HG03159 (cell line): ENCODE measurements around the gene RTBDN.

Experiments used
- ATAC-seq: cut with Tn5 transposase; IDR thresholded peaks from one replicate; pipeline ENCODE4 v1.9.1; 2021; ENCODE audit warnings: mild to moderate bottlenecking, moderate library complexity; ENCODE audit not compliant: unreplicated experiment

RTBDN gene

DNA sequence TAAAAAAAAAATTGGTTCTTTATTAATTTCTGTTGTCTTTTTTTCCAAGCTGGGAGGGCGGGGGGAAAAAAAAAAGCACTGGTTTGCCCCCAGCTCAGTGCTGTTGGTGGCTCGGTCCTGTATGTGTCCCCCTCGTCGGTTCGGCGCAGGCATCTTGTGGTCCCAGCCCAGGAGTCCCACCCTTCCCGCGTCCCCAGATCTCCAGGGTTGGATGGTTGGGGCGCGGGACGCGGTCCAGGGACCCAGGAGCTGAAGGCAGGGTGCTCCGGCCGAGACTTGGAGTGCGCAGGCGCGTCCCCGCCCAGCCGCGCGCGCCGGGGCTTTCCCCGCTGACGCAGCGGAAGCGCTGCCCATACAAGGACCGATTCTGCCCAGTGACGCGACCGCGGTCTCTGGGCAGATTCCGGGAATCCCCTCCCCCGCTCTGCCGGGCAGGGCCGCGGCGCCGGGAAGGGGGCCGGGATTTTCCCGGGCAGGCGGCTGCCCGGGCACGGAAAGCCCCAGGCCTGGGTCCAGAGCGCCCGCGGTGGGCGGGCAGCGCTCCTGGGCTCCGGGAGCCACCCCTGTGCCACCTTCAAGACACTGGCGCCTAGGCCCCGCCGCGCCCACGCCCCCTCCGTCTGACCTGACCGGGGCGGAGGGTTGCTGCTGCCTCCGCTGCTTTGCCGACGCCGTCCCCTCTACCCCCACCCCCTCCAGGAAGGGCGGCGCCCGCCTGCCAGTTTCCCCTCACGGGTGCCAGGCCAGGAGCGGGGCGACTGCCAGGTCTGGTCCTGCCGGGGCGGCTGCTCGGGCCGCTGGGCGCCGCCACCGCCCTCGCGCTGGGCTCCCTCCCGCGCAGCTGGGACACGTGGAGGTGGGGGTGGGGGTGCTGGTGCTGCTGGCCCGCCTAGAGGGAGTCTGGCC lies 40.8 kb downstream of the RTBDN start:
- ATAC-seq = peak; percentile 29

DNA sequence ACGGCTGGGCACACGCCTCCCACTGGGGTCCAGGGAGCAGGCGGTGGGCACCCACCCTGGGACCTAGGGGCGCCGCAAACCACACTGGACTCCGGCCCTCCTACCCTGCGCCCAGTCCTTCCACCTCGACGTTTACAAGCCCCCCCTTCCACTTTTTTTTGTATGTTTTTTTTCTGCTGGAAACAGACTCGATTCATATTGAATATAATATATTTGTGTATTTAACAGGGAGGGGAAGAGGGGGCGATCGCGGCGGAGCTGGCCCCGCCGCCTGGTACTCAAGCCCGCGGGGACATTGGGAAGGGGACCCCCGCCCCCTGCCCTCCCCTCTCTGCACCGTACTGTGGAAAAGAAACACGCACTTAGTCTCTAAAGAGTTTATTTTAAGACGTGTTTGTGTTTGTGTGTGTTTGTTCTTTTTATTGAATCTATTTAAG lies 41.5 kb downstream of the RTBDN start:
- no peak for ATAC-seq

DNA sequence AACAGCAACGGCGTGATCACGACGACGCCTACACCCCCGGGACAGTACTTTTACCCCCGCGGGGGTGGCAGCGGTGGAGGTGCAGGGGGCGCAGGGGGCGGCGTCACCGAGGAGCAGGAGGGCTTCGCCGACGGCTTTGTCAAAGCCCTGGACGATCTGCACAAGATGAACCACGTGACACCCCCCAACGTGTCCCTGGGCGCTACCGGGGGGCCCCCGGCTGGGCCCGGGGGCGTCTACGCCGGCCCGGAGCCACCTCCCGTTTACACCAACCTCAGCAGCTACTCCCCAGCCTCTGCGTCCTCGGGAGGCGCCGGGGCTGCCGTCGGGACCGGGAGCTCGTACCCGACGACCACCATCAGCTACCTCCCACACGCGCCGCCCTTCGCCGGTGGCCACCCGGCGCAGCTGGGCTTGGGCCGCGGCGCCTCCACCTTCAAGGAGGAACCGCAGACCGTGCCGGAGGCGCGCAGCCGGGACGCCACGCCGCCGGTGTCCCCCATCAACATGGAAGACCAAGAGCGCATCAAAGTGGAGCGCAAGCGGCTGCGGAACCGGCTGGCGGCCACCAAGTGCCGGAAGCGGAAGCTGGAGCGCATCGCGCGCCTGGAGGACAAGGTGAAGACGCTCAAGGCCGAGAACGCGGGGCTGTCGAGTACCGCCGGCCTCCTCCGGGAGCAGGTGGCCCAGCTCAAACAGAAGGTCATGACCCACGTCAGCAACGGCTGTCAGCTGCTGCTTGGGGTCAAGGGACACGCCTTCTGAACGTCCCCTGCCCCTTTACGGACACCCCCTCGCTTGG lies 42.1 kb downstream of the RTBDN start:
- ATAC-seq = no peak

DNA sequence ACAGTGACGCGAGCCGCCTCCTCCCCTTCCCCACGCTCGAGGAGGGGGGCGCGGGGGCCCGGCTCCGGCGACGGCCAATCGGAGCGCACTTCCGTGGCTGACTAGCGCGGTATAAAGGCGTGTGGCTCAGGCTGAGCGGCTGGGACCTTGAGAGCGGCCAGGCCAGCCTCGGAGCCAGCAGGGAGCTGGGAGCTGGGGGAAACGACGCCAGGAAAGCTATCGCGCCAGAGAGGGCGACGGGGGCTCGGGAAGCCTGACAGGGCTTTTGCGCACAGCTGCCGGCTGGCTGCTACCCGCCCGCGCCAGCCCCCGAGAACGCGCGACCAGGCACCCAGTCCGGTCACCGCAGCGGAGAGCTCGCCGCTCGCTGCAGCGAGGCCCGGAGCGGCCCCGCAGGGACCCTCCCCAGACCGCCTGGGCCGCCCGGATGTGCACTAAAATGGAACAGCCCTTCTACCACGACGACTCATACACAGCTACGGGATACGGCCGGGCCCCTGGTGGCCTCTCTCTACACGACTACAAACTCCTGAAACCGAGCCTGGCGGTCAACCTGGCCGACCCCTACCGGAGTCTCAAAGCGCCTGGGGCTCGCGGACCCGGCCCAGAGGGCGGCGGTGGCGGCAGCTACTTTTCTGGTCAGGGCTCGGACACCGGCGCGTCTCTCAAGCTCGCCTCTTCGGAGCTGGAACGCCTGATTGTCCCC lies 42.9 kb downstream of the RTBDN start, which contains the start of gene JUNB:
TSS of gene JUNB (plus strand) at position 142 of the 706 bp plus-strand sequence. CDS start at position 428, 286 bp downstream.
- ATAC-seq = peak; percentile 30

DNA sequence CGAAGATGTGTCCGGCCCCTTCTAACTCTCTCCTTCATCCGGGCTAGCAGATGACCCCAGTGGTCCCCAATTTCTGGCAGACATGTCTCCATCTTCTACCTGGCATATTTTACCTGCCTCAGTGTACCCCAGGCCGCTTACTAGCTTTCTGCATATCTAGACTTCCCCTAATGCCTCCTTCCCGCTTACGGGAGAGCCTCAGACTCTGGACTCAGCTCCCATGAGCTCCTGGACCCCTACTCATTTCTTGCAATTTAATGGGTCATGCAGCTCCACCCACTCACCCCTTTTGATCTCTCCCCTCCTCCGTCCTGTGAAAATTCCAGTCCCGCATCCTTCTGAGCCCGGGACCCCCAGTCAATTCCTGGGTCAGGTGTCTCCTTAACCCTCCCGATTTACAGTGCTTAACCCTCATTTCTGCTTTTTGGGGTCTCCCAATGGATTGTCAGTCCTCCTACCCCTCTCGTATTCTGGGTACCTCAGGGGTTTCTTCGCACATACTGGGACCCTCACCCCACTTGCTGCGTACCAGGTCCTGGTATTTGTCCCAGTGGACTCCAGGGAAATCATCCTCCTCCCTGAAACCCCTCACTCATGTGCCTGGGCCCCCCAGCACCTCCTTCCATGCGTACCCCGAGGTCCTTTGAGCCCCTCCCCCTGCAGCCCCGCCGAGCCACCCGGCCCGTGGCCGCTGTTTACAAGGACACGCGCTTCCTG lies 43.6 kb downstream of the RTBDN start:
- no peak for ATAC-seq

DNA sequence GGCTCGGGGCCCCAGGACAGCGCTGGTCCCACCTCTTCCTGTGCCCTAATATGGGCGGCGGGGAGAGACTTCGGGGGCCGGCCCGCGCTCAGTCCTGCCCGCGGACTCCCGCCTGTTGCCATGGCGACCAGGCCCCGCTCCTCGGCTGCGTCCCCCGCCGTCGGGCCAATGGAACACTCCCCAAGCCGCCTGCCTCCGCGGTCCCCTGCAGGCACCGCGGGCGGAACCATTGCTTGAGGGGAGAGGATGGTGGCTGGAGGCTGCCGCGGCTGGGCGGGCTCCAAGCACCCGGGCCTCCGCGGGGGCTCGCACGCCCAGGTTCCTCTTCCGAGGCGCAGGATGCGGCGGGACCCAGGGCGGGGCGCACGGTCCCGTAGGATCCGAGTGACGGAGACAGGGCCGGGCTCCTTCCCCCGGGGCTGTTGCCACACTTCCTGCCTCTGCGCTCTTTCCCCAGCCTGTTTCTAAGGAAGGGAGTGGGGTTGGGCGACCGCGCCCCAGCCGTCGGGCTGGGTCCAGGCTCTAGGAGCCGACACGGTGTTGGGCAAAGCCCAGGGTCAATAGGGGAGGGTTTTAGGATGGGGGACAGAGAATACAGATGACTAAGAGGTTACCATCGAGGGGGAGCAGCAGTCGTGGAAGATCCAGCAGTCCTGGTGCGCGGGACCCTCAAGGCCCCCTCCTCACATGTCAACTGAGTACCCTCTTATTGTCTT lies 44.3 kb downstream of the RTBDN start:
- ATAC-seq = peak; percentile 41

DNA sequence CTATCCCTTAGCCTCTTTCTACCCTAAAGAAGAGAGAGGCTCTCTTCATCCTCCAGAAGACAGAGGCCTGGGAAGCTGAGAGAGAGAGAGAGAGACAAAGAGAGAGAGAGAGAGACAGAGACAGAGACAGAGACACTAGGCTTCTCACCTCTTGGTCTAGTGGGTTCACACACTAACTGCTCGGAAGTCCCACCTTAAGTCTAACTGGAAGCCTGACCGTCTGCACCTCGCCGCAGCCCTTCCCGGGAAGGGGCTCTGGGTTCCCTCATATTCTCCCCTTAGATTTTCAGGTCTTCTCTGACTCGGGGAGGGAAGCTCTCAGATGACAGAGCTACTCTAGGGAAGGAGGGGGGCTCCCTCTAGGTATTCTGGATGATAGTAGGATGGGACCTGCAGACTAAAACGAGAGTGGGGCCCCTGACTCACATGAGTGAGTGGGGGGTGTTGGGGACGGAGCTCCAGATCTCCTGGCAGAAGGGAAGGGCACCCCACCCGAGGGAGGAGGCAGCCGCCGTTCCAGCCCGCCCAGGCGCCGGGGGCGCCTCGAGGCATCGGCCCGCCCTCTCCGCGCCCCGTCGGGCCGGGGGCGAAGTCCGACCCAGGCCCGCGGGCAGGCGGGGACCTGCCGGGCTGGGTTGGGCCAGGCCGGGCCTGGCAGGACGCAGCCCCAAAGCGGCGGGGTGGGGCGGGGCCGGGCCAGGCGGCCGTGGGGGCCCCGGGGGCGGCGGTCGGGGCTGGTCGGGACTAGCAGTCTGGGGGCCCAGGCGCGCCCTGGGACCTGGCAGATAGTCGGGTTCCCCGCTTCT lies 45.1 kb downstream of the RTBDN start:
- ATAC-seq = no peak

DNA sequence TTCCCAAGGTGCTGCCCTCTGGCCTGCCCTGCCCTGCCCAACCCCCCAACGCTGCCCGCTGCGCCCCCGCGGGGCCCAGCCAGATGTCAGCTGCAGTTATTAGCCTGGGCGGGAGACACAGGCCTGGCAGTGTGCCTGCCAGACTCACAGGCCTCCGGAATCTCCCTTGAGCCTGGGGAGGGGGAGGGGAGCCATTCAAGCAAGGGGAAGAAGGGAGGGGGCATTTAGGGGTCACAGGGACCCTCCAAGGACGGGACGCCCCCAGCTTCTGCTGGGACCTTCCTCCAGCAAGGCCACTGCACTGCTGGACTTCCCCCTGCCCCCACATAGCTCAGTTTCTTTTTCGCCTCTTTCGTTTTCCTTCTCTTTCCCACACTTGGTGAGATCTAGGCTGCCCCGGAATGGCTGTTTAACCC lies 45.7 kb downstream of the RTBDN start:
- no peak for ATAC-seq

DNA sequence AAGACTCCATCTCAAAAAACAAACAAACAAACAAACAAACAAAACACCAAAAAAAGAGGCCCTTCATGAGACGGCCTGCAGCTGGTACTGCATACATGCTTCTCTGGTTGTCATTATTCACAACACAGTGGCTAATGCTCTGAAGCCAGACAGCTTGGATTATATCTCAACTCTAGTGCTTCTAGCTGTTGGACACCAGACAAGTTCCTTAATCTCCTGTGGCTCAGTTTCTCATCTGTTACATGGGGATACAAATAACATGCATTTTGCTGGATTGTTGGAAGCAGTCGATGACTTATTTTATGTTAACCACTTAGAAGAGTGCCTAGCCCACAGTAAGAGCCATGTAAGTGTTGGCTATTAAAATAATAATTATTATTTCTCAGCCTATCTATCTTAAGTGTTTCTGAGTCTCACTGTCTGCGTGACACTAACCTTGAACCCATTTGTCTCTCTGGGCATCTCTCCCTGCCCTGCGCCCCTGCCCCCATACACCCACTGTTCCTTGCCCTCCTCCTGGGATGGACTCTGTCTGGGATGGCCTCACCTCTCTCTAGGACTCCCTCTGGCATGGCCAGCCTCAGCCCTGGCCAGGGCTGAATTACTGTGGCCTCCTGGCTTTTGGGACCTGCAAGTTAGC lies 46.2 kb downstream of the RTBDN start:
- ATAC-seq = no peak

DNA sequence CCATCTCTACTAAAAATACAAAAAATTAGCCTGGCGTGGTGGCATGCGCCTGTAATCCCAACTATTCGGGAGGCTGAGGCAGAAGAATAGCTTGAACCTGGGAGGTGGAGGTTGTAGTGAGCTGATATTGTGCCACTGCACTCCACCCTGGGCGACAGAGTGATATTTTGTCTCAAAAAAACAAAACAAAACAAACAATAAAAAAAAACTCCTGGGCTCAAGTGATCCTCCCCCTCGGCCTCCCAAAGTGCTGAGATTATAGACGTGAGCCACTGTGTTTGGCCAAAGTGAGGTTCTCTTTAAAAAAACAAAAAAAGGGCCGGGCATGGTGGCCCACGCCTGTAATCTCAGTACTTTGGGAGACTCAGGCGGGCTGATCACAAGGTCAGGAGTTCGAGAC lies 46.9 kb downstream of the RTBDN start:
- ATAC-seq = no peak

DNA sequence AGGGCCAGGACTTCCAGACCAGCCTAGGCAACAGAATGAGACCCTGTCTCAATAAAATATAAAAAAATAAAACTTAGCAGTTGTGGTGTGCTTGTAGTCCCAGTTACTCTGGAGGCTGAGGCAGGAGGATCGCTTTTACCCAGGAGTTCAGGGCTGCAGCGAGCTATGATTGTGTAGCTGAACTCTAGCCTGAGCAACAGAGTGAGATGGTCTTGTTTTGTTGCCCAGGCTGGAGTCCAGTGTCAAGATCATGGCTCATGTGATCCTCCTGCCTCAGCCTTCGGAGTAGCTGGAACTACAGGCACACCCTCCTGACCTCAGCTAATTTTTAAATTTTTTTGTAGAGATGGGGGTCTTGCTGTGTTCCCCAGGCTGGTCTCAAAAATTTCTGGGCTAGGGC lies 47.4 kb downstream of the RTBDN start:
- ATAC-seq = no peak

DNA sequence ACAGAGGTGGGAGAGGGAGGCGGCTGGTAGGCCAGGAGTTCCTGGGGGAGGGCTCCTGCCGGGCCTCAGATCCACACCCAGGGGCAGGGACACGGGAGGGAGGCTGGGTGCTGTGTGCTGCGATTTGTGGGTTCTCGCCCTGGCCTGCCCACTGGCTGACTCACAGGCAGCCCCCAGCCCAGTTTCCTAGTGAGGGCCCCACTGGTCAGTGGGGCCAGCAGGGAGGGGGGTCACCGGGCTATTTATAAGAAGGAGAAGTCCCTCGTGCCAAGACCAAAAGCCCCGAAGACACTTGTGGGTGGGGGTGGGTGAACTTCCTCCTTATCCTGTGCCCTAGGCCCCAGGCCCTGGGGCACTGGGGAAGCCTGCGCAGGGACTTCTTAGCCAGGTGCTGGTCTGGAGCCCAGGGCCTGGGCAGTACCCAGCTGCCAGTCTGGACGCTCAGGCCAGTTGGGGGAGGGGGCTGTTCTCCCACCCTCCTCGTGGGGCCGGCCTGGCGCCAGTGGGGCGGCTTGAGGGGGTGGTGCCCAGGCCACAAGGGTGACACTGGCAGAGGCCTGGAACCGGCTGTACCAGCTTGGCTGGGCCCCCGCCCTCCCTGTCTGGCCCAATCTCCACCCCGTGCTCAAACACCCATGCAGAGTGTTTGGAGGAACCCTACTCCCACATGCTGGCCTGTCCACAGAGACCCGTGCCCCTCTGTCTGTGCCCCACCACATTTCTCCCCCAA lies 48.1 kb downstream of the RTBDN start:
- no peak for ATAC-seq

DNA sequence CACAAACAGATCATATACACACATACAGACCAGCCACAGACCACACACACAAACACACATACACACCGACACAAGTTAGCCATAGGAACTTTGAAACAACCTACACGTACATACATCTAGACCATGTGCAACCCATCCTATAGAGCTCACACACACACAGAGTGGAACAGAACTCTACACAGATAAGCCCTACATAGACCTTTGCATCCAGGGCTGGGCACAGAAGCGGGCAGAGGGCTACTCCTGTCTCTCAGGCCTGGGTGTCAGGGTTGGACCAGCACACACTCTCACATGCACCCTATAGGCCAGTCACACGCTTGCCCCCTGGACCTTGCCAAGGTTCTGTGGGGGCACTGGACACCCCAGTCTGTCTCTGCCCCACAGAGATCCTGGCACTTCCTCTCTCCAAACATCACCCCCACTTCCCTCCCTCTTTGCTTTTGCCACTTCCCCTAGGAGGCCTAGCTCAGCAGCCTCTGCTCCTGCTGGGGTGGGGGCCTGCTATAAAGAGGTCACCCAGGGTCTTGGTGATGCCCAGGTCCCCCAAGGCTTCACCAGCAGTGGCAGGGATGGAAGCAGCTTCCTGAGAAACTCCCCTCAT lies 48.8 kb downstream of the RTBDN start:
- no peak for ATAC-seq

DNA sequence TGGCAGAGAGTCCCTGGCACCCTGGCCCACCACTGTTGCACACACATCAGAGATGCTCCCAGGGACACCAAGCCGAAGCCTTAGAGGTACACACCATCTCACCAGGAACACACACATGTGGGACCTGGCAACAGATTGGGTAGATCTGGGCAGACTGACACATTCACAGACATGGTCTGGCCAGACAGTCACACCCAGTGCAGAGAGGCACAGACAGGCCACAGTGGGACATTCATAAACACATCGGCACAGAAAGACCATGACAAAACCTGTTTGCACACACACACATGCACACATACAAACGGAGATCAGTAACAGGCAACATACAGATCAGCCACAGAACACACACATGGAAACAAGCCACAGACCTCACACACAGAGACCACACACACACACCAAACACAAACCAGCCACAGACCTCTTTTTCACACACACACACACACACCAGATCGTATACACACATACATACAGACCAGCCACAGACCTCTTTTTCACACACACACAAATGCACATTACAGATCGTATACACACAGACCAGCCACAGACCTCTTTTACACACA lies 49.4 kb downstream of the RTBDN start:
- ATAC-seq = no peak

DNA sequence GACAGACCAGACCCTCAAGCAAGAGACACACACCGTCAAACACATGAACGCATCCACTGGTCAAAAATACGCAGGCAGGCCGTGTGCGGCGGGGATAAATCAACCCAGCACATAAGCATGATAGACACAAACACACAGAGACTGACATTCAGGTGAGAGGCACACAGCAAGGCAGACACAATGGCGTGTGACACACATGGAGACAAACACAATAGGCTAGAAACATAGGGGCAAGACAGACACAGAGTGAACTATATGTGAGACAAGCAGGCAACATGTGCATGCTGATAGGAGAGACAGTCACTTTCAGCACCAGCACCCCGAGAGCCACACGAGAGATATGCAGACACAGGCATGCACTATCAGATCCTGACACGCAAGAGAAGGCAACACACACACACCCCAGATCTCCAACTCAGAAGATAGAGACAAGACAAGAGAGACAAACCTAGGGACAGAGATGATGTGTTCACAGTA lies 49.9 kb downstream of the RTBDN start:
- no peak for ATAC-seq

DNA sequence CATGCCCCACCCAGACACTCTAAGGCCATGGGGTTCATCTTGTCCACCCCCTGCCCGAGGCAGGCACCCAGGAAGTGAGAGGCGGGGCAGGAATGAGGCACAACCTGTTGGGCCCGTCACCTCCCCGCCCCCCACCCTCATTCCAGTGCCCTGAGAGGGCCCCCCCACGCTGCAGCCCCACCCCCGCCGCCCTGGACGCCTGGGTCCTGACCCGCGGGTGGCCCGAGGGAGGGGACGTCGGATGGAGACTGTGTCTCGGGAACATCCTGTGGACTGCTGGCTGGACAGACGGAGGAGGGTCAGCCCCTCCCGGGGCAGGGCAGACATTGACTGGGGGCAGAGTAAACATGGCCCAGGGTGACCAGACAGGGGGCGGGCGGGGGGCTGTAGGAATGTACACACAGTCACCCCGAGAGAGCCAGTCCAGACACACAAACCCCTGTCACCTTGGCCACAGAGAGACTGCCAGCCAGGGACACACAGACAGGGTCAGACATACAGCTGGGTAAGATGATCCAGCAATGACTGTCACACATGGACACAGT lies 50.5 kb downstream of the RTBDN start:
- no peak for ATAC-seq
